Measurements from ENCODE around the gene CD248. TPM values are rescaled to one million over a fixed set of nuclear protein-coding genes. Genes with fewer than 3 reads are reported as not detected.
A peak's percentile ranks its signal among the peaks of the same experiment; 100 is the strongest.
"Not testable (repeated sequence)": the region's sequence is repeated elsewhere in the genome, so short reads cannot be mapped to it uniquely, and the experiment has no call there.

The CD248 gene
- total and polyA plus RNA-seq, 5 donors from 2014 or later: 0.06 to 0.30 (median 0.10) TPM

DNA sequence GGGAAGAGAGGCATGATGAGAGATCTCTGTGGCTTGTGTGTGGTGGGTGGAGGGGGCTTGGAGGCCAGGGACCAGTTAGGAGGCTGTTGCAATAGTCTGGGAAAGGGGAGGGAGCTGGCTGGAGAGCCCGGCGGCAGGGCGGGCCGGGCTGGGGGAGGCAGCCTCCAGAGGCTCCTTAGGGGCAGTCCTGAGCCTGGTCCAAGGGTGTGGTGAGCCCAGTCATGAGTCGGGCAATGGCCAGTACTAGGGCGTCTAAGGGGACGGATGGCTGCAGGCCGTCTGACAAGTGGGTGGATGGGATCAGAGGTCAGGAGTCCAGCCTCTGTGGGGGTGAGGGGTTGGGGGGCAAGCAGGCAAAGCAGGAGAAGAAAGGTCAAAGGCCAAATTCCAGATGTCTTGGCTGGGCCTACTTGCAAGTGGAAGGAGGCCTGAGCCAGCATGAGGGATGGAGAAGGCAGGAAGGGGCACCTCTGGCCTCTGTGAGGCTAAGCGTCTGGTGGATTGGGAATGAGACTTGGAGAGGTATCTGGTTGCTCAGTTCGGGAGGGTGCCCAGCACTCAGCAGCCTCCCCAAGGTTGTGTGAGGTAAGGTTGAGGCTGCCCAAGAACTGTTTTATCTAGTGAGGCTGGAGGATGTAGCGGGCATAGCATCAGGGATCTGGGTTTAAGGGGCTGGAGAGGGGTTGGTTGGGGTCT lies 6.0 kb upstream of the CD248 start:
- DNase-seq (no peak), ATAC-seq (ENCODE audit: low read depth in 2 of 2) (no peak)
- Histone ChIP-seq H3K36me3 (ENCODE audit: control insufficient read depth, insufficient read depth, low read length) (no peaks in the 10 kb centered on the region), H3K4me1 (ENCODE audit: control insufficient read depth, insufficient read depth, low read length, poor library complexity, severe bottlenecking) (peaks cover 47% of the 10 kb centered on the region), H3K4me3 (ENCODE audit: low read depth, low read length) (no peak overlapping the region), H3K9me3 (ENCODE audit: control insufficient read depth in 2 of 2, low read length in 2 of 2) (no peaks in the 10 kb centered on the region), H3K27me3 (ENCODE audit: control insufficient read depth, insufficient read depth, low read length) (no peaks in the 10 kb centered on the region), H3K27ac (ENCODE audit: insufficient read depth, low read length, poor library complexity, severe bottlenecking) (no peak overlapping the region)
- Mint-ChIP-seq H3K27me3 (no peaks in the 10 kb centered on the region), H3K9me3 (peaks cover 0 to 7% (median 1%) of the 10 kb centered on the region in 7 donors), H3K4me1 (peaks cover 4 to 74% (median 25%) of the 10 kb centered on the region in 4 donors), H3K36me3 (no peaks in the 10 kb centered on the region), H3K27ac (peak overlapping the region in 2 of 3 donors; percentile 67 to 83), H3K4me3 (peak overlapping the region in 1 of 4 donors; percentile 81)

DNA sequence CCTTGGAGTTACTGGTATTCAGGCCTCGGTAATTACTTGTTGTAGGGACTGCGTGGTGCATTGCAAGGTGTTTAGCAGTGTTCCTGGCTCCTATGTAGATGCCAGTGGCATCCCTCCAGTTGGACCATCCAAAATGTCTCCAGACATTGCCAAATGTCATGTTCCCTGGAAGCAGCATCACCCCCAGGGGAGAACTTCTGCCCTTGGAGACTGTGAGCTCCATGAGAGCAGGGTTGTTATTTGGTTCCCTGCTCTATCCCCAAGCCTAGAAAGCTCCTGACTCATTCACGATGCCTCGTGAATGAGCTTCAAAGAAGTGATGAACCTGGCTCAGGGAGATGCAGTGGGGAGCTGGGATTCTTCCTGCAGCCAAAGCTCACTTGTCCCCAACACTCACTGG lies 4.8 kb upstream of the CD248 start:
- Mint-ChIP-seq H3K27ac (no peak overlapping the region), H3K27me3 (no peaks in the 10 kb centered on the region), H3K36me3 (no peaks in the 10 kb centered on the region), H3K9me3 (peaks cover 0 to 7% (median 1%) of the 10 kb centered on the region in 7 donors), H3K4me3 (peak overlapping the region in 1 of 4 donors; percentile 38), H3K4me1 (peaks cover 0 to 71% (median 21%) of the 10 kb centered on the region in 4 donors)
- no peak overlapping the region for H3K27ac ChIP-seq (ENCODE audit: insufficient read depth, low read length, poor library complexity, severe bottlenecking)
- no peak for DNase-seq
- H3K4me1 ChIP-seq (ENCODE audit: control insufficient read depth, insufficient read depth, low read length, poor library complexity, severe bottlenecking): peaks cover 46% of the 10 kb centered on the region
- H3K4me3 ChIP-seq (ENCODE audit: low read depth, low read length): no peak overlapping the region
- no peaks in the 10 kb centered on the region for H3K9me3 ChIP-seq (ENCODE audit: control insufficient read depth in 2 of 2, low read length in 2 of 2)
- no peak for ATAC-seq (ENCODE audit: low read depth in 2 of 2)
- H3K27me3 ChIP-seq (ENCODE audit: control insufficient read depth, insufficient read depth, low read length): no peaks in the 10 kb centered on the region
- no peaks in the 10 kb centered on the region for H3K36me3 ChIP-seq (ENCODE audit: control insufficient read depth, insufficient read depth, low read length)

- not testable (repeated sequence) for H3K9me3 ChIP-seq (ENCODE audit: control insufficient read depth in 2 of 2, low read length in 2 of 2); H3K36me3 Mint-ChIP-seq; H3K27ac Mint-ChIP-seq; DNase-seq; H3K36me3 ChIP-seq (ENCODE audit: control insufficient read depth, insufficient read depth, low read length); H3K4me3 Mint-ChIP-seq; H3K27me3 Mint-ChIP-seq; H3K4me3 ChIP-seq (ENCODE audit: low read depth, low read length); H3K9me3 Mint-ChIP-seq; H3K27me3 ChIP-seq (ENCODE audit: control insufficient read depth, insufficient read depth, low read length); ATAC-seq (ENCODE audit: low read depth in 2 of 2); H3K27ac ChIP-seq (ENCODE audit: insufficient read depth, low read length, poor library complexity, severe bottlenecking)
- peaks cover 0 to 68% (median 19%) of the 10 kb centered on the region in 4 donors for H3K4me1 Mint-ChIP-seq
- H3K4me1 ChIP-seq (ENCODE audit: control insufficient read depth, insufficient read depth, low read length, poor library complexity, severe bottlenecking): peaks cover 37% of the 10 kb centered on the region
These were observed 3.9 kb upstream of the CD248 start for GRCh38 chr11:66320748-66321147.

GRCh38 chr11:66320289-66320688 lies 3.4 kb upstream of the CD248 start:
- H3K4me1 ChIP-seq (ENCODE audit: control insufficient read depth, insufficient read depth, low read length, poor library complexity, severe bottlenecking): peaks cover 33% of the 10 kb centered on the region
- not testable (repeated sequence) for DNase-seq; H3K9me3 ChIP-seq (ENCODE audit: control insufficient read depth in 2 of 2, low read length in 2 of 2); ATAC-seq (ENCODE audit: low read depth in 2 of 2); H3K27ac ChIP-seq (ENCODE audit: insufficient read depth, low read length, poor library complexity, severe bottlenecking); H3K36me3 Mint-ChIP-seq; H3K9me3 Mint-ChIP-seq; H3K4me3 ChIP-seq (ENCODE audit: low read depth, low read length); H3K36me3 ChIP-seq (ENCODE audit: control insufficient read depth, insufficient read depth, low read length); H3K27me3 Mint-ChIP-seq; H3K27me3 ChIP-seq (ENCODE audit: control insufficient read depth, insufficient read depth, low read length)
- peak overlapping the region; percentile 86 to 89 (median 88) for H3K27ac Mint-ChIP-seq
- peak overlapping the region in 1 of 4 donors; percentile 46 for H3K4me3 Mint-ChIP-seq
- peaks cover 0 to 68% (median 22%) of the 10 kb centered on the region in 4 donors for H3K4me1 Mint-ChIP-seq

- no peaks in the 10 kb centered on the region for H3K27me3 Mint-ChIP-seq
- DNase-seq (no peak), ATAC-seq (ENCODE audit: low read depth in 2 of 2) (no peak)
- no peaks in the 10 kb centered on the region for H3K9me3 ChIP-seq (ENCODE audit: control insufficient read depth in 2 of 2, low read length in 2 of 2)
- H3K4me3 ChIP-seq (ENCODE audit: low read depth, low read length): no peak overlapping the region
- peaks cover 0 to 7% (median 1%) of the 10 kb centered on the region in 7 donors for H3K9me3 Mint-ChIP-seq
- no peaks in the 10 kb centered on the region for H3K36me3 ChIP-seq (ENCODE audit: control insufficient read depth, insufficient read depth, low read length)
- peaks cover 37% of the 10 kb centered on the region for H3K4me1 ChIP-seq (ENCODE audit: control insufficient read depth, insufficient read depth, low read length, poor library complexity, severe bottlenecking)
- H3K36me3 Mint-ChIP-seq: no peaks in the 10 kb centered on the region
- peak overlapping the region; percentile 82 for H3K27ac ChIP-seq (ENCODE audit: insufficient read depth, low read length, poor library complexity, severe bottlenecking)
- peak overlapping the region in 3 of 4 donors; percentile 53 to 74 (median 57) for H3K4me3 Mint-ChIP-seq
- H3K4me1 Mint-ChIP-seq: peaks cover 0 to 68% (median 20%) of the 10 kb centered on the region in 4 donors
- H3K27ac Mint-ChIP-seq: peak overlapping the region; percentile 90 to 96 (median 95)
- no peaks in the 10 kb centered on the region for H3K27me3 ChIP-seq (ENCODE audit: control insufficient read depth, insufficient read depth, low read length)
These were observed 1.7 kb upstream of the CD248 start for GRCh38 chr11:66318600-66318970.

DNA sequence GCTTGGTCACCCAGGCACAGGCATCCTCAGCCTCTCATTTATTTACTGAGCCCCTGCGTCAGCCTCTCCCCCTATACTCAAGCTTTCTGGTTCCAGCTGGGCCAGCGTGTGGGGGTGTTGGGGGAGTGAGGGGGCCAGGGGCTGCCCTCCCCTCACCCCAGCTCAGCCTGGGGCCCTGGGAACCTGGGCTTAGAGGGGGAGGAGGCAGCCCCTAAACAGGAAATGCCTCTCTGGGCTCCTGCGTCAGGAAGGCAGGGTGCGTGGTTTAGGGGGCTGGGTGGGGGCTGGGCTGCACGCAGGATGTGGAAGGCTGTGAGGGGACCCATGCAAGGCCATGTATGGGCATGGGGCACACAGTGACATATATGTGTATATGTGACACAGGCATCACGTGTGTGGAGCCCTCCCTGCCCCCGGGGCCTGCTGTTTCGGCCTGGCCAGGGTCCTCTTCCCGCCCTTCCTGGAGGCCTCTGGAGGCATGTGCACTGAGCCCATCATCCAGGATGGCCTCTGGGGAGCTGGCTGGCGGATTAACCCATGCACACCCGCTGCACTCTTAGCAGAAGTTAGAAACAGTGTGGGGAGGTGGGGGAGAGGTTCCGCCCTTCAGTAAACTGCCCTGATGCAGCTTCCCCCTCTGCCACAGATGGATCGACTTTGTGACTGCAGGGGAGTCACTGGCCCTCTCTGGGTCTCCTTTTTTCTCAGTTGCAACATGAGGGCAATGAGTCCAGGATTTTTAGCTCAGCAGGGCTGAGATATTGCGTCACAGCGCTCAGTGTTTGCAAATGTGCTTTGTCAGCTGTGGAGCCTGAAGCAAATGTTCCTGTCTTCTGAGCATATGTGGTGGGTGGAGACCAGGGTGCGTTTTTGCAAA lies 1.1 kb upstream of the CD248 start:
- H3K4me1 ChIP-seq (ENCODE audit: control insufficient read depth, insufficient read depth, low read length, poor library complexity, severe bottlenecking): peaks cover 44% of the 10 kb centered on the region
- H3K4me1 Mint-ChIP-seq: peaks cover 0 to 66% (median 18%) of the 10 kb centered on the region in 4 donors
- peak overlapping the region in 3 of 4 donors; percentile 57 to 74 (median 62) for H3K4me3 Mint-ChIP-seq
- H3K9me3 ChIP-seq (ENCODE audit: control insufficient read depth in 2 of 2, low read length in 2 of 2): no peaks in the 10 kb centered on the region
- H3K27me3 ChIP-seq (ENCODE audit: control insufficient read depth, insufficient read depth, low read length): no peaks in the 10 kb centered on the region
- peaks cover 0 to 7% (median 1%) of the 10 kb centered on the region in 7 donors for H3K9me3 Mint-ChIP-seq
- no peaks in the 10 kb centered on the region for H3K36me3 ChIP-seq (ENCODE audit: control insufficient read depth, insufficient read depth, low read length)
- DNase-seq (peak; percentile 40 to 74 (median 68)), ATAC-seq (ENCODE audit: low read depth in 2 of 2) (peak; percentile 81 to 84)
- H3K27ac Mint-ChIP-seq: peak overlapping the region; percentile 90 to 96 (median 95)
- H3K36me3 Mint-ChIP-seq: no peaks in the 10 kb centered on the region
- H3K4me3 ChIP-seq (ENCODE audit: low read depth, low read length): no peak overlapping the region
- no peaks in the 10 kb centered on the region for H3K27me3 Mint-ChIP-seq
- peak overlapping the region; percentile 82 for H3K27ac ChIP-seq (ENCODE audit: insufficient read depth, low read length, poor library complexity, severe bottlenecking)

- Mint-ChIP-seq H3K27me3 (no peaks in the 10 kb centered on the region), H3K4me1 (peaks cover 0 to 64% (median 18%) of the 10 kb centered on the region in 4 donors)
These were observed 478 bp upstream of the CD248 start for GRCh38 chr11:66317322-66317722.

More at GRCh38 chr11:66317322-66317722, 478 bp upstream of the CD248 start:
- ATAC-seq (ENCODE audit: low read depth in 2 of 2): no peak
- Histone ChIP-seq H3K4me1 (ENCODE audit: control insufficient read depth, insufficient read depth, low read length, poor library complexity, severe bottlenecking) (peaks cover 46% of the 10 kb centered on the region), H3K27ac (ENCODE audit: insufficient read depth, low read length, poor library complexity, severe bottlenecking) (peak overlapping the region; percentile 82), H3K36me3 (ENCODE audit: control insufficient read depth, insufficient read depth, low read length) (no peaks in the 10 kb centered on the region), H3K27me3 (ENCODE audit: control insufficient read depth, insufficient read depth, low read length) (no peaks in the 10 kb centered on the region), H3K9me3 (ENCODE audit: control insufficient read depth in 2 of 2, low read length in 2 of 2) (no peaks in the 10 kb centered on the region), H3K4me3 (ENCODE audit: low read depth, low read length) (no peak overlapping the region)
- Mint-ChIP-seq H3K4me3 (peak overlapping the region in 3 of 4 donors; percentile 57 to 74 (median 62)), H3K36me3 (no peaks in the 10 kb centered on the region), H3K9me3 (peaks cover 0 to 7% (median 1%) of the 10 kb centered on the region in 7 donors), H3K27ac (peak overlapping the region in 2 of 3 donors; percentile 95 to 96)
- peak in 2 of 3 donors; percentile 20 to 37 for DNase-seq
